HG02884 (cell line): ENCODE measurements around the gene KIN.
"Not testable (repeated sequence)": the region's sequence is repeated elsewhere in the genome, so short reads cannot be mapped to it uniquely, and the experiment has no call there.

Source experiments
- ATAC-seq: cut with Tn5 transposase; IDR thresholded peaks from one replicate; pipeline ENCODE4 v1.9.1; 2021; ENCODE audit warnings: mild to moderate bottlenecking, moderate library complexity; ENCODE audit not compliant: unreplicated experiment

The KIN gene

DNA sequence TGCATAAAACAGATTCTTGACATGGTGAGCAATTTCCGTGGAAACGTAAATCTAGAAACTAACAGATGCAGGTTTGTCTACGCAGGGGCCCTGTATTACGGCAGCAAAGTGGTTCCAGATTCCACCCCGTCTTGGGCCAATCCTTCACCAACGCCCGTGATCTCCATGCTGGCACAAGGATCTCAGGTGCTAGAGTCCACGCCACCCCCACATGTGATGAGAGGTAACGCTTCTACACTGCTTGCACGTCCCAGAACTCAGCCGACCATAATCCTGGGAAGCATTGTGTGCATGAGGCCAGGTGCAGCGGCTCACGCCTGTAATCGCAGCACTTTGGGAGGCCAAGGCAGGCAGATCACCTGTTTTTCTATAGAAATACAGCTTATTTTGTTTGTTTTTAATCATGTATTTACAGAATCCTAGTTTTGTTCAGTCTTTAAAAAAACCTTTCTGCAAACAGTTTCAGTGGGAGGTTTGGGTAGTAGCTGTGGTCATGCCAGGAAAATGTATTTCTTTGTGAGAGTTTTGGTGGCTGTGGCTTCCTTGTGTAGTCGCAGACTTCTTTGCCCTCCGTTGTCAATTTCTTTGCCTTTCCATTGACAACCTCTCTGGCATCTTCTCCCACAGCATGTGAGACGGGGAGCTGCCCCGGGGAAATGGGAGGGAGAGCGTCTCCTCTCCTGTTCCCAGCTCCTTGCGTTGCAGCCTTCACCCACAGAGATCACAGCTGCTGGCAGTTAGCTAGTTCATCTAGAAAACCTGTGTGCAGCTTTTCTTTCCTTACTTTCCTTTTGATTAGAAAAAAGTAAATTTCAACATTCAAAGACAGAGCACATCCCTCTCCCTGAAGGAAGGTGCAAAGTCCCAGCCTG lies 49.0 kb downstream of the KIN start:
- ATAC-seq, result no peak

DNA sequence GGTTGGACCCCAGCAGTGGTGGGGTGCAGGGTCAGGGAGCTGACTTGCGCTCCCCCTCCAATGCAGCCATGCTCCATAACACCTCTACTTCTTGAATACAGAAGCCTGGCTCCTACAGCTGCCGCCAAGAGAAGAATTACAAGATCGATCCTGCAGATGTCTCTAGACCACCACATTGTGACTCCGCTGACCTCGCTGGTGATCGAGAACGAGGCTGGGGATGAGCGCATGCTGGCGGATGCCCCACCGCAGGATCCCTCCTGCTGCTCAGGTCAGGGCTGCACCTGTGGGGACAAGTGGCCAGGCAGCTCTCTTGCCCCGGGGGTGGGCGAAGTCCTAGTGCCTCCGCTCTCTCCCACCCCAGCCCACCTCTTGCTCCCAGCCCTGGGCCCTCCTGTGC lies 53.0 kb downstream of the KIN start:
- ATAC-seq, result no peak

DNA sequence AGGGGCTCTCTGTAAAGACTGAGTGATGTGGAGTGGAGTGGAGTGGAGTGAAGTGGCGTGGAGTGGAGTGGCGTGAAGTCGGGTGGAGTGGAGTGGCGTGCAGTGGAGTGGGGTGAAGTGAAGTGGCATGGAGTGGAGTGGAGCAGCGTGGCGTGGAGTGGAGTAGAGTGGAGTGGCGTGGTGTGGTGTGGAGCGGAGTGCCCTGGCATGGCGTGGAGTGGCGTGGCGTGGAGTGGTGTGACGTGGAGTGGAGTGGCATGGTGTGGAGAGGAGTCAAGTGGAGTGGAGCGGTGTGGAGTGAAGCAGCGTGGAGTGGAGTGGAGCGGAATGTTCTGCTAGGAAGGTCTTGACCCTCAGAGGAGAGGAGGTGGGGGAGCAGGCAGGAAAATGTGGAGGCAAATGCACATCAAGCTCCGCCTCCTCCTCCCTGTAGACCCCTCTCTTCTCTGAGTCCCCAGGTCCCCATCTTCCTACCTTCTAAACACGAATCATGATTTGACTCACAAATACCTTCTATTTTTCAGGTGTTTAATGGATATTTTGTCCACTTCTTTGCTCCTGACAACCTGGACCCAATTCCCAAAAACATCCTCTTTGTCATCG lies 64.8 kb downstream of the KIN start:
- no peak for ATAC-seq

DNA sequence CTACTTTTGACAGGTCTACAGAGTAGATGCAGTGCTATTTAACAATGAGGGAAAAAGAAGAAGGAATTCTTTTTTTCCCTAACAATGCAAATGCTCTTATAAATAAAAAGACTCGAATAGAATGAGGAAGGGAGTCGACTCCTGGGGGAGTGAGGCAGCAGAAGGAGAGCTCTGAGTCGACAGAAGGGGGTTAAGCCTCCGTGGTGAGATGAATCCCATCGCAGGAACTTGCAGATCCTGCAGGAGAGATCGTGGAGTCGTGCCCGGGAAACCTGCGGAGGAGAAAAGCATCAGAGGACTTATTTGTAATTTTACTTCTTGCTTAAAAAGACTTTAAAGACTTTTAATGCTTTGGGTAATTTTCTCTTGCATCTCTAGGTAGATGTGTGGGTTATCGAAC lies 67.3 kb downstream of the KIN start:
- no peak for ATAC-seq

DNA sequence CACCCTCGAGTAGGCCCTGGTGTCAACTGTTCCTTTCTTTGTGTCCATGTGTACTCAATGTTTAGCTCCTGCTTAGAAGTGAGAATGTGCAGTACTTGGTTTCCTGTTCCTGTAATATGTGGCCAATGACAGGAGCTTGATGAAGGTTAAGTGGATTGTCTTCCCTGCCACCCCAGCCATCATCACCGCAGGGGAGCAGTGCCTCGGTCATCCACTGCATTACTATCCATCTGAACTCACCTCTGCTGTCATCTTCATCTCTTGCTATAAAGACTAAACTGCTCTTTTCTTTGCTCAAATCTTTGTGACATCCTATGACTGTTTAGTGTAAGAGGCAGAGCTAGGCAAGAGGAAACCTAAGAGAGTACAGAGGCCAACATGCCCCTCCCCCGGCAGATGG lies 69.1 kb downstream of the KIN start:
- no peak for ATAC-seq

DNA sequence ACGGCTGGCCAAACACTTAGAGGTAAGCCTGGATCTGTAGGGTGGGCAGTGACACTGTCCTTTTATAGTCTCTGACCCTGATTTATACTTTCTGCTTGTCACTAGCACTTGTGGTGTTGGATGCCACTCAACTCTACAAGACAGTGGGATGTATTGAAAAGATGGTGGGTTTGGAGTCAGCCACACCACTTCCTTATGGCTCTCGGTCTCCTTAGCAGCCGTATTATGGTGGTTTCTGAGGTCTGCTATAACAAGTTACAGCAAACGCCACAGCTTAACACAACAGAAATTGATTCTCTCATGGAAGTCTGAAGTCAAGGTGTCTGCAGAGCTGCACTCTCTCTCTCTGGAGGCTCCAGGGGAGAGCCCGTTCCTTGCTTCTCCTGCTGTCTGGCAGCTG lies 70.0 kb downstream of the KIN start:
- ATAC-seq, result no peak

DNA sequence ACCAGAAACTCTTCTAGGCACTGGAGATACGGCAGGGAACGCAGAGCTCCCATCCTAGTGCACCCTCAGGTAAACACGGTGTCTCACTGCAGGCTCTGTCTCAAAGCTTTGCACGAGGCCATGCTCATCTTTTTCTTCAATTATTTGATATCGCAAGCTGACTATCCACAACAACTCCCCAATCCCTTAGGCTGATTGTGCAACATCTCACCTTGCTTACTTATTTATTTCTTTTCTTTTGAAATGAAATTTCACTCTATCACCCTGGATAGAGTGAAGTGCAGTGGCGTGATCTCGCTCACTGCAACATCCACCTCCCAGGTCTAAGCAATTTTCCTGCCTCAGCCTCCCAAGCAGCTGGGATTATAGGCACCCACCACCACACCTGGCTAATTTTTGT lies 72.3 kb downstream of the KIN start:
- no peak for ATAC-seq

DNA sequence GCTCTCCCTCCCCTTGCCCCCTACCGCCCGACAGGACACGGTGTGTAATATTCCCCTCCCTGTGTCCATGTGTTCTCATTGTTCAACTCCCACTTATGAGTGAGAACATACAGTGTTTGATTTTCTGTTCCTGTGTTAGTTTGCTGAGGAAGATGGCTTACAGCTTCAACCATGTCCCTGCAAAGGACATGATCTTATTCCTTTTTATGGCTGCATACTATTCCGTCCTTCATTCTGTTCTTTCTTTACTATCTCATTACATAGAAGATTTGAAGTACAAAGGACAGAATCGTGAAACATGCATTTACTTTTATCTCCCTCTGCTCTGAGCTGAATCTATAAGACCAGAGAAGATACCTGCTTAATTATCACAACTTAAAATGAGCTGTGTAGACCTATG lies 76.7 kb downstream of the KIN start:
- ATAC-seq, result not testable (repeated sequence)

GRCh38 chr10:7710446-7710845 lies 77.3 kb downstream of the KIN start:
- ATAC-seq, result no peak

- no peak for ATAC-seq
Measured at GRCh38 chr10:7708832-7709231, 79.0 kb downstream of the KIN start.

DNA sequence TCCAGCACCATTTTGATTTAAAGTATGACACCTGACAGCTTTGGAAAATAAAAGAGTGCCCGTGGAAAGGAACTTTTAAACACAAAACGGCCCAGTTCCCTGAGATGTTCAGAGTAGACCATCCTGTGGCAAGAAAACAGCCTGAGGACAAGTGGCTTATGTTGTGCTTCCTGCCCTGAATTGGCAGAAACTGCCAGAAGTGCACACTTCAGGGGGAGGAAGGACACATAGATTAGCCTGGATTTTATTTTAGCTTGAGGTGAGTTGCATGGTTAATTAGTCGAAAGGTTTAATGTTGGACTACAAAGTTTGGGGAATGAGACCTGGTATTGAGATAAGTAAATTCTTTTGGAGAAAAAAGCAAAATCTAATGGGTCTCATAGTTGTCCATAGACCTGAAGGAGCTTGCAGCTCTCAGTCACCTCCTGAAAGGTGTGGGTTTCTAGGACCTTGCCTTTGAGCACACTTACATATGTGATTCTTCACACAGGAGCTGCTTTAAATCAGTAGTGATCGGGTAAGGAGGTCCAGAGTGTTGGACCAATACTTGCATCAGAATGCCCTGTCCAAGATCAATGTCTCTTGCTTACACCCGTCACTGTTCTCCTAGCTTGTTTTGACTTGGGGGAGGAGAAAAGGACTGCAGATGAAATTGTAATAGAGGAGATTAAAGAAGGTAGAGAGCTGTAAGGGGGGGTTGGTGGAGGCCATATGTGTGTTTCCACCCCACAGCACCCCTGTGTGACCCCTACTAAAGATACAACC lies 79.8 kb downstream of the KIN start:
- ATAC-seq, result no peak

GRCh38 chr10:7707102-7707501 lies 80.7 kb downstream of the KIN start:
- ATAC-seq, result no peak

DNA sequence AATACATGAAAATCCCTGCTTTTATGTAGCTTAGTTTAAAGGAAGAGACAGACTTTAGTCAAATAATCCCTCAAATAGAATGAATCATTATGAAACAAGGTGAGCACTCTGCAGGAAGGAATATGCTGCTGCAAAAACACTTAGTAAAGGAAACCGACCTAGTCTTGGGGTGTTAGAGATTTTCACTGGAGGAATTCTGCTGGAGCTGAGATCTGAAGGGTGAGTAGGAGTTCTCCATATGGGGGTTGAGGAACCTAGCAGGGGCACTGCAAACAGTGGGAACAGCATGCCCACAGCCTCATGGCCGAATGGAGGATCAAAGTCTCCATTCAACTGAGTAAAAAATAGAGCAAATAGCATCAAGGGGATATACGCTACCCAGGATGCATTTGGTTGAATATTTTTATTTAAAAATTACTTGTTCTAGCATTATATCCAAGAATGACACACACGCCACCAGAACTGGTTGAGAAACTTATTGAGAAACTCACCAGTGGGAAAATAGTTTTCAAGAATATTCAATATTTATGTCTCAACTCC lies 81.2 kb downstream of the KIN start:
- ATAC-seq, result no peak

DNA sequence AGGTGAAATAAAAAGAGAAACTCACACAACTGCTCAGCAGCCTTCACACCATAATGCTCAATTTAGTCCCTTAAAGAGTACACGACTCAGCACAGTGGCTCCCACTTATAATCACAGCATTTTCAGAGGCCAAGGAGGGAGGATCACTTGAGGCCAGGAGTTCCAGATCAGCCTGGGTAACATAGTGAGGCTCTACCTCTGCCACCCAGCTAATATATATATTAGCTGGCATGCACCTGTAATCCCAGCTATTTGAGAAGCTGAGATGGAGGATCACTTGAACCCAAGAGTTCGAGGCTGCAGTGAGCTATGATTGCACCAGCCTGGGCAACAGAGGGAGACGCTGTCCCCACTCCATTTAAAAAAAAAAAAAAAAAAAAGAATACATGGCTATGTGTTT lies 82.5 kb downstream of the KIN start:
- no peak for ATAC-seq

DNA sequence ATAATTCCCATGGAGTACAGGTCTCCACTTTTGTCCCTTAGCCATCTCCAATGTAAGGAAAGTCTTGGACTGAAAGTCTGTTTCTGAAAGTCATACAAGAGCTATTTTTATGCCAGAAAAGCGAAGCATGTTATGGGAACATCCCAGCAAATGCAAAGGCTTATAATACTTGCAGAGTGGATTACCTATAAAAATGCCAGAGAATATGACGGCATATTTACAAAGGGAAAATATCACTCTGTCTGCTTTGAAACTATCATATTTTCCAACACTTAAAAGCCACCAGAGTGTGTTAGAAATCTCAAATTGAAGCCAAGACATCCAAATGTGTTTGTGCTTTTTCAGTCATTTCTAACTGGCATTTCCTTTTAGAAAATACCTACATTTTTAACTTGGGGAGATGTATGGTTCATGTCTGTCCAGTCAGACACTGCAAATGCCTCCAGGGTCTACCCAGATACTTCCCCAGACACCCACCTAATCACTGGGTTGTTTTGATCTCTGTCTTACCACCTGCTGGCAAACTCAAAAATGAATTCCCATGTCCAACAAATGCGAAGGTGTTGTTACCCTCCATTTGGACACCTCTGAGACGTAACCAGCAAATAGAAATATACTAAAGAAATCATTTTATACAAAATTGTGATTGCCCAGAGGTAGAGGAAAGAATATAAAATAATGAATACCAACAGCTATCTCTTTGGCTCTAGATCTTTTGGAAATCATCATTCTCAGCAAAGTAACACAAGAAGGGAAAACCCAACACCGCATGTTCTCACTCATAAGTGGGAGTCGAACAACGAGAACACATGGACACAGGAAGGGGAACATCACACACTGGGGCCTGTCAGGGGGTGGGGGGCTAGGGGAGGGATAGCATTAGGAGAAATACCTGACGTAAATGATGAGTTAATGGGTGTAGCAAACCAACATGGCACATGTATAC lies 83.4 kb downstream of the KIN start:
- ATAC-seq, result no peak

DNA sequence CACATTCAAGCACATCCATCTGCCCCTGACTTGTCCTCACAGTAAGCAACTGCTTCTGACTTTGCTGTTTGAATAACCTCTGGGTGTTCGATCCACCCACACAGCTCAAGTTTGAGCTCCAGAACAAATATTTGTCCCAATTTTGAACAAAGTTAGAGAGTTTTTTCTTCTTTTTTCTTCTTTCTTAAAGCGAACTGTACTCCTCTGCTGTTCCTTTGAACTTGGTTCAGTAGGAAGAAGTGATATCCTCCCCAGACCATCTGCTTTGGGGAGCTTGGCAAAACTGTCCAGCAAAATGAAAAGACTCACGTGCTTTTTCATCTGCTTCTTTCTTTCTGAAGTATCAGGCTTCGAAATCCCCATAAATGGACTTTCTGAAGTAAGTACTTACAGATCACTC lies 84.7 kb downstream of the KIN start, which contains the start of gene ITIH2:
ITIH2 (plus strand) TSS at position 177 of the 400 bp plus-strand sequence; CDS start at position 296, 119 bp downstream.
- no peak for ATAC-seq

DNA sequence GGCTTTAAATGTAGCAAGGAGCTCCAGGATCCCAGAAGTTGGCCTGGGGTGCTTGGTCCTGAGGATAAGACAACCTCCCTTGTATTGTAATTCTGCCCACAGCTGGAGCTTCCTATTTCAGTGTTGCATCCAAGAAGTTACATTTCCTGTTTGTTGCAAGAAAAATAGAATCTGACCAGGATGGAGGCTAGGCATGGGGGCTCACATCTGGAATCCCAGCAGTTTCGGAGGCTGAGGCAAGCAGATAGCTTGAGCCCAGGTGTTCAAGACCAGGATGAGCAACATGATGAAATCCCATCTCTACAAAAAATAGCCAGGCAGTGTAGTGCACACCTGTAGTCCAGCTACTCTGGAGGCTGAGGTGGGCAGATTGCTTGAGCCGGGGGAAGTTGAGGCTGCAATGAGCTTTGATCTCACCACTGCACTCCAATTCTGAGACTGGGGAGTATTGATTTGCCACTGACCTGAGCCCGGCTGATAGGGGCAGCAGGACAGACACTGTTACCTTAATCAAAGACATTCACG lies 85.4 kb downstream of the KIN start:
- no peak for ATAC-seq

DNA sequence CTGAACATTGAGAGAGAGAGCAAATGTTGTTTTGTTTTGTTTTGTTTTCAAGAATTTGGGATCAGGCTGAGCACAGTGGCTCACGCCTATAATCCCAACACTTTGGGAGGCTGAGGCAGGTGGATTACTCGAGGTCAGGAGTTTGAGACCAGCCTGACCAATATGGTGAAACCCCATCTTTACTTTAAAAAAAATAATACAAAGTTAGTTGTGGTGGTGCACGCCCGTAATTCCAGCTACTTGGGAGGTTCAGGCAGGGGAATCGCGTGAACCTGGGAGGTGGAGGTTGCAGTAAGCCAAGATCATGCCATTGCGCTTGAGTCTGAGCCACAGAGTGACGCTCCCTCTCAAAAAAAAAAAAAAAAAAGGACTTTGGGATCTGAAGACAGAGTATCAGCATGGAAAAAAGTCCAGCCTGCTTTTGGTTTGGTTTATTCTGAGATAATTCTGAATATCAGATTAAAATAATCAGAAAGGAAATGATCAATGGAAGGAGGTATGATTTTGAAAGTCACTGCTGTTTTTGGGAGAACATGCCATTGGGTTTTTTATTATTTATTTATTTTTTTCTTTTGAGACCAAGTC lies 86.5 kb downstream of the KIN start:
- no peak for ATAC-seq
